ENCODE measurements around the gene MYLK.
"Not testable (repeated sequence)": the region's sequence is repeated elsewhere in the genome, so short reads cannot be mapped to it uniquely, and the experiment has no call there.

DNA sequence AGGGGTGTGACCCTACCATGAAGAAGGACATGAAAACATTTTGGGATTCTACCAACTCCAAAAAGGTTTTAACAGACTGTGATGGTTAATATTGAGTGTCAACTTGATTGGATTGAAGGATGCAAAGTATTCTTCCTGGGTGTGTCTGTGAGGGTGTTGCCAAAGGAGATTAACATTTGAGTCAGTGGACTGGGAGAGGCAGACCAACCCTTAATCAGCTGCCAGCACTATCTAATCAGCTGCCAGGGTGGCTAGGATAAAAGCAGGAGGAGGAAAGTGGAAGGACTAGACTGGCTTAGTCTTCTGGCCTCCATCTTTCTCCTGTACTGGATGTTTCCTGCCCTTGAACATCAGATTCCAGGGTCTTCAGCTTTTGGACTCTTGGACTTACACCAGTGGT, 283.3 kb downstream of the MYLK start:
- TF ChIP-seq, protein P1, sequence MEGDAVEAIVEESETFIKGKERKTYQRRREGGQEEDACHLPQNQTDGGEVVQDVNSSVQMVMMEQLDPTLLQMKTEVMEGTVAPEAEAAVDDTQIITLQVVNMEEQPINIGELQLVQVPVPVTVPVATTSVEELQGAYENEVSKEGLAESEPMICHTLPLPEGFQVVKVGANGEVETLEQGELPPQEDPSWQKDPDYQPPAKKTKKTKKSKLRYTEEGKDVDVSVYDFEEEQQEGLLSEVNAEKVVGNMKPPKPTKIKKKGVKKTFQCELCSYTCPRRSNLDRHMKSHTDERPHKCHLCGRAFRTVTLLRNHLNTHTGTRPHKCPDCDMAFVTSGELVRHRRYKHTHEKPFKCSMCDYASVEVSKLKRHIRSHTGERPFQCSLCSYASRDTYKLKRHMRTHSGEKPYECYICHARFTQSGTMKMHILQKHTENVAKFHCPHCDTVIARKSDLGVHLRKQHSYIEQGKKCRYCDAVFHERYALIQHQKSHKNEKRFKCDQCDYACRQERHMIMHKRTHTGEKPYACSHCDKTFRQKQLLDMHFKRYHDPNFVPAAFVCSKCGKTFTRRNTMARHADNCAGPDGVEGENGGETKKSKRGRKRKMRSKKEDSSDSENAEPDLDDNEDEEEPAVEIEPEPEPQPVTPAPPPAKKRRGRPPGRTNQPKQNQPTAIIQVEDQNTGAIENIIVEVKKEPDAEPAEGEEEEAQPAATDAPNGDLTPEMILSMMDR (IDR thresholded peaks at IDR 0.05; ENCODE audit: low read length) = not testable (repeated sequence)
- not testable (repeated sequence) for TF ChIP-seq EZH2 (IDR thresholded peaks at IDR 0.05; ENCODE audit: borderline replicate concordance, low read length)

Data from OCI-LY1 (cell line).